ENCODE results near the gene KIAA0513. TPM values are rescaled to one million over a fixed set of nuclear protein-coding genes. Genes with fewer than 3 reads are reported as not detected.

KIAA0513 gene
- total RNA-seq, 4 donors from 2014 or later, result 14.8 to 43.4 (median 28.5) TPM

DNA sequence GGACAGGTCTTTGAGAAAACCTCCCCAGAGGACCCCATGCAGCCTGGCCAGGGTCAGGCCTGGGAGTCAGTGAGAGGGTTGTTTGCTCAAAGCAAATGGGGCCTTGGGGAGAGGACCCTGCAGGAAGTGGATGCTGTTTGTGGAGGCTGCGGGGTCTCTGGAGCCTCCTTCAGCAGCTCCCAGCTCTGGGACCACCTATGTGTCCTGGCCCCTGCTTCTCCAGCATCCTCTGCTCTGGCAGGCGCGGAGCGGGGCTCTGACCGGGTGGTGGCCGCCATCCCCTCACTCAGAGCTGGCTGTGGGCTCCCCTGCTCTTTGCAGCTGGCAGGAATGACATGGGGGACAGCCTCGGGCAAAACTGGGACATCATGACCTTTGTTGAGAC is 114.5 kb downstream of the KIAA0513 start:
- H3K4me3 ChIP-seq, result no peak overlapping the region
- H3K27me3 ChIP-seq, result no peaks in the 10 kb centered on the region
- no peak for TF ChIP-seq POLR2AphosphoS5 (IDR thresholded peaks at IDR 0.05)
- no peak for TF ChIP-seq POLR2A (IDR thresholded peaks at IDR 0.05)
- TF ChIP-seq, protein P1, sequence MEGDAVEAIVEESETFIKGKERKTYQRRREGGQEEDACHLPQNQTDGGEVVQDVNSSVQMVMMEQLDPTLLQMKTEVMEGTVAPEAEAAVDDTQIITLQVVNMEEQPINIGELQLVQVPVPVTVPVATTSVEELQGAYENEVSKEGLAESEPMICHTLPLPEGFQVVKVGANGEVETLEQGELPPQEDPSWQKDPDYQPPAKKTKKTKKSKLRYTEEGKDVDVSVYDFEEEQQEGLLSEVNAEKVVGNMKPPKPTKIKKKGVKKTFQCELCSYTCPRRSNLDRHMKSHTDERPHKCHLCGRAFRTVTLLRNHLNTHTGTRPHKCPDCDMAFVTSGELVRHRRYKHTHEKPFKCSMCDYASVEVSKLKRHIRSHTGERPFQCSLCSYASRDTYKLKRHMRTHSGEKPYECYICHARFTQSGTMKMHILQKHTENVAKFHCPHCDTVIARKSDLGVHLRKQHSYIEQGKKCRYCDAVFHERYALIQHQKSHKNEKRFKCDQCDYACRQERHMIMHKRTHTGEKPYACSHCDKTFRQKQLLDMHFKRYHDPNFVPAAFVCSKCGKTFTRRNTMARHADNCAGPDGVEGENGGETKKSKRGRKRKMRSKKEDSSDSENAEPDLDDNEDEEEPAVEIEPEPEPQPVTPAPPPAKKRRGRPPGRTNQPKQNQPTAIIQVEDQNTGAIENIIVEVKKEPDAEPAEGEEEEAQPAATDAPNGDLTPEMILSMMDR (IDR thresholded peaks at IDR 0.05), result no peak
- no peak for TF ChIP-seq EP300 (IDR thresholded peaks at IDR 0.05)
- 90% methylated on average over 2 of the region's 7 CpGs; no CpG with 5 or more reads in 1 of the 2 donors for WGBS, 2 donors (ENCODE audit: low coverage in 1 of 2)
- no peak overlapping the region for H3K27ac ChIP-seq
- no peaks in the 10 kb centered on the region for H3K9me3 ChIP-seq
- ATAC-seq, result no peak
- peaks cover 0 to 55% (median 11%) of the 10 kb centered on the region in 3 donors for H3K4me1 ChIP-seq
- H3K36me3 ChIP-seq, result no peaks in the 10 kb centered on the region

DNA sequence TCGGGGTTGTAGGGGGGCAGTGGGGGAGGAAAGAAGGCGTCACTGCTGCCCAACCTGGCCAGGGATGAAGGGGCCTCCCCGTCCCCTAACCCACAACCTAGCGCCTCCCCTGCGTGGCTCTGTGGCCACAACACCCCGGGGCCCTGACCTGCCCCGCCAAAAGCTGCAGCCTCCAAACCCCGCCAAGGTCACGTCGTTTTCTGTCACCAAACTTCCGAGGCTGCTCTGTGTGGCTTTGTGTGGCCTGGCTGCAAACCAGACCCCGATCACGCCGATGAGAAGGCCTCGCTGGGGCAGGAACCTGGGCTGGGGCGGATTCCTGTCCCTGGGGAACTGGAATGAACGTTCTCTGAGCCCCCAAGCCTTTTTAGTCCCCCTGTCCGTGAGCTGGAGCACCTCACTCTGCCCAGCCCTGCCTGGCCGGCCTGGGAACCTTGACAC is 115.2 kb downstream of the KIAA0513 start:
- TF ChIP-seq POLR2AphosphoS5 (IDR thresholded peaks at IDR 0.05), result no peak
- no peak for TF ChIP-seq EP300 (IDR thresholded peaks at IDR 0.05)
- TF ChIP-seq POLR2A (IDR thresholded peaks at IDR 0.05), result no peak
- TF ChIP-seq, protein P1 (IDR thresholded peaks at IDR 0.05), result no peak
- Histone ChIP-seq H3K27ac (no peak overlapping the region), H3K4me1 (peaks cover 0 to 55% (median 7%) of the 10 kb centered on the region in 3 donors), H3K4me3 (no peak overlapping the region), H3K27me3 (no peaks in the 10 kb centered on the region), H3K9me3 (no peaks in the 10 kb centered on the region), H3K36me3 (no peaks in the 10 kb centered on the region)
- no CpG with 5 or more reads among the region's 19 CpGs for WGBS, 2 donors (ENCODE audit: low coverage in 1 of 2)
- ATAC-seq, result no peak

Other genes starting within 250 kb of the KIAA0513 start
- 100 to 1,000 TPM; 174 to 411 (median 219) TPM for gene CRISPLD2, start 207.8 kb upstream of the KIAA0513 start, total RNA-seq
- 10 to 100 TPM; 55.3 to 77.5 (median 66.3) TPM for gene ZDHHC7, start 16.3 kb upstream of the KIAA0513 start, total RNA-seq
- gene CIBAR2, start 84.7 kb downstream of the KIAA0513 start, total RNA-seq, result not detected